Measurements from ENCODE around the gene ALG14.

DNA sequence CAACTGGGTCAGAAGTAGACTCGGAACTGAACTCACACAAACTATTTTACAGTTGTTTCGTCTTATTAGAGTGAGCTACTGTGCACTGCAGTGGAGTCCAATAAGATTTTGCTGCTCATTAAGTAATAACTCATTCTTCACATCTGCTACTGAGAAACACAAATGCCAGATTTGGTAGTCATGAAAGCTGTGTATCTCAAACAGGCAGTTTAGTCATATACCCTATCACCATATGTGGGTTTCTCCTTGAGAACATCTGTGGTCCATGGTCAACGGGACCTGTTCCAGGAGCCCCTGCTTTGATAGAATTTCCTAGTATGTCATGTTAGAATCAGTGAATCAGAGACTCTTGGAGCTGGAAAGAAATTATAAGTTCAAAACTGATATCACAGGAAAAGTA lies 60.4 kb downstream of the ALG14 start:
- TF ChIP-seq FOXM1 (IDR thresholded peaks at IDR 0.05; ENCODE audit: borderline replicate concordance) (no peak), SUZ12 (IDR thresholded peaks at IDR 0.05) (no peak), TARDBP (IDR thresholded peaks at IDR 0.05) (no peak), ZNF384 (IDR thresholded peaks at IDR 0.05) (no peak), ELF4 (IDR thresholded peaks at IDR 0.05) (no peak), NFRKB (IDR thresholded peaks at IDR 0.05) (no peak), CTBP1 (IDR thresholded peaks at IDR 0.05; ENCODE audit: borderline replicate concordance) (no peak)
